Right hindlimb (tissue), 1 donor: ENCODE measurements around the gene THRB.
"Not testable (repeated sequence)": the region's sequence is repeated elsewhere in the genome, so short reads cannot be mapped to it uniquely, and the experiment has no call there.

Source experiments
- DNase-seq: peaks from one replicate; pipeline ENCODE4 v3.0.0-alpha.2; 2018

Gene THRB

GRCh38 chr3:24446032-24446431 lies 48.6 kb downstream of the THRB start:
- DNase-seq, result no peak

- no peak for DNase-seq
Observed at GRCh38 chr3:24443476-24443875, 51.2 kb downstream of the THRB start.

- DNase-seq, result no peak
Observed at GRCh38 chr3:24440760-24441464, 53.7 kb downstream of the THRB start.

- no peak for DNase-seq
Observed at GRCh38 chr3:24439021-24439420, 55.6 kb downstream of the THRB start.

- no peak for DNase-seq
Observed at GRCh38 chr3:24437326-24437725, 57.3 kb downstream of the THRB start.

GRCh38 chr3:24435584-24435983 lies 59.1 kb downstream of the THRB start:
- DNase-seq, result no peak

- DNase-seq, result no peak
Observed at GRCh38 chr3:24434651-24435050, 60.0 kb downstream of the THRB start.

GRCh38 chr3:24433838-24434591 lies 60.6 kb downstream of the THRB start:
- DNase-seq, result no peak

GRCh38 chr3:24432989-24433388 lies 61.7 kb downstream of the THRB start:
- no peak for DNase-seq

- DNase-seq, result no peak
Observed at GRCh38 chr3:24428481-24428880, 66.2 kb downstream of the THRB start.

GRCh38 chr3:24426896-24427295 lies 67.8 kb downstream of the THRB start:
- no peak for DNase-seq

GRCh38 chr3:24420829-24421228 lies 73.8 kb downstream of the THRB start:
- DNase-seq, result not testable (repeated sequence)

- no peak for DNase-seq
Observed at GRCh38 chr3:24420224-24420623, 74.4 kb downstream of the THRB start.

GRCh38 chr3:24419067-24419791 lies 75.4 kb downstream of the THRB start:
- no peak for DNase-seq

- DNase-seq, result no peak
Observed at GRCh38 chr3:24417730-24418129, 76.9 kb downstream of the THRB start.

- DNase-seq, result no peak
Observed at GRCh38 chr3:24416224-24416623, 78.4 kb downstream of the THRB start.

- no peak for DNase-seq
Observed at GRCh38 chr3:24415824-24416223, 78.8 kb downstream of the THRB start.

- DNase-seq, result not testable (repeated sequence)
Observed at GRCh38 chr3:24413662-24414061, 81.0 kb downstream of the THRB start.

GRCh38 chr3:24410860-24411259 lies 83.8 kb downstream of the THRB start:
- no peak for DNase-seq

- DNase-seq, result no peak
Observed at GRCh38 chr3:24407980-24408680, 86.5 kb downstream of the THRB start.

- DNase-seq, result no peak
Observed at GRCh38 chr3:24406900-24407299, 87.8 kb downstream of the THRB start.

- DNase-seq, result no peak
Observed at GRCh38 chr3:24405057-24405456, 89.6 kb downstream of the THRB start.

- DNase-seq, result no peak
Observed at GRCh38 chr3:24401811-24402185, 92.9 kb downstream of the THRB start.
